ENCODE results near the gene SCRN1.

The SCRN1 gene

DNA sequence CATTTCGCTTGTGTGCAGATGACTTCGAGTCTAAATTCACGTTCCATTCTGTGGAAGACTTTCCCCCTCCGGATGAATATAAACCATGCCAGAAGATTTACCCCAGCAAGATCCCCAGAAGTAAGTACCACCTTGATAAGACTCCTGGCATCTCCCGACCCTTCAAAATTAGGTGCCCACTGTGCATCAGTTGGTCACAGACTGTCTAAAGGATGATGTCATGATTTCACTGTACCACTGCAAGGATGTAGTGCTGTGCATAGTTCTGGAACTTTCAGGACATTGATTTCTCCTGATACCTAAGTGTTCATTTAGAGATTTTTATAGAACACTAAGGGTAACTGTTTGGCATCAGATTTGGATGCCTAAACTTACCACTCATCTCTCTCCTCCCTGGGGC is 100.3 kb downstream of the SCRN1 start:
- no peak for DNase-seq (ENCODE audit: low read depth)
- TF ChIP-seq, protein P1, sequence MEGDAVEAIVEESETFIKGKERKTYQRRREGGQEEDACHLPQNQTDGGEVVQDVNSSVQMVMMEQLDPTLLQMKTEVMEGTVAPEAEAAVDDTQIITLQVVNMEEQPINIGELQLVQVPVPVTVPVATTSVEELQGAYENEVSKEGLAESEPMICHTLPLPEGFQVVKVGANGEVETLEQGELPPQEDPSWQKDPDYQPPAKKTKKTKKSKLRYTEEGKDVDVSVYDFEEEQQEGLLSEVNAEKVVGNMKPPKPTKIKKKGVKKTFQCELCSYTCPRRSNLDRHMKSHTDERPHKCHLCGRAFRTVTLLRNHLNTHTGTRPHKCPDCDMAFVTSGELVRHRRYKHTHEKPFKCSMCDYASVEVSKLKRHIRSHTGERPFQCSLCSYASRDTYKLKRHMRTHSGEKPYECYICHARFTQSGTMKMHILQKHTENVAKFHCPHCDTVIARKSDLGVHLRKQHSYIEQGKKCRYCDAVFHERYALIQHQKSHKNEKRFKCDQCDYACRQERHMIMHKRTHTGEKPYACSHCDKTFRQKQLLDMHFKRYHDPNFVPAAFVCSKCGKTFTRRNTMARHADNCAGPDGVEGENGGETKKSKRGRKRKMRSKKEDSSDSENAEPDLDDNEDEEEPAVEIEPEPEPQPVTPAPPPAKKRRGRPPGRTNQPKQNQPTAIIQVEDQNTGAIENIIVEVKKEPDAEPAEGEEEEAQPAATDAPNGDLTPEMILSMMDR (IDR thresholded peaks at IDR 0.05; ENCODE audit: low read depth, low read length, missing control alignments) = no peak
- no peak overlapping the region for H3K4me3 ChIP-seq (ENCODE audit: low read depth, low read length)

DNA sequence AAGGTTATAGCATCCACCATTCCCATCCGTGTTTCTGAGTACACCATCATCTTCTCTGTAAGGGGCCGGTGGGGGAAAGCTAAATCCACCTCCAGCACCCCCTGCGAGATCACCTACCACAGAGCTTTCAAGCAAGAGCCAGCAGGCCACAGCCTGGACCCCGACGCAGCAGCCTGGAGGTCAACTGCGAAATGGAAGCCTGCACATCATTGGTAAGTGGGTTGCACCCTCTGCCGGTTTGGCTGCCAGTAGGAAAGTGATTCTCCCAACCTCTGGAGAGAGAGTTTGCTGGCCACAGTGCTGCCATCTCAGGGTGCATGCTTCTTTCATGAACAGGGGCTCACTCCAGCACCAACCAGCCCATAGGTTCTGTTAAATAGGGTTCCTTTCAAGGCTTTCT is 101.6 kb downstream of the SCRN1 start:
- no peak overlapping the region for H3K4me3 ChIP-seq (ENCODE audit: low read depth, low read length)
- no peak for DNase-seq (ENCODE audit: low read depth)
- TF ChIP-seq, protein P1 (IDR thresholded peaks at IDR 0.05; ENCODE audit: low read depth, low read length, missing control alignments) = no peak

DNA sequence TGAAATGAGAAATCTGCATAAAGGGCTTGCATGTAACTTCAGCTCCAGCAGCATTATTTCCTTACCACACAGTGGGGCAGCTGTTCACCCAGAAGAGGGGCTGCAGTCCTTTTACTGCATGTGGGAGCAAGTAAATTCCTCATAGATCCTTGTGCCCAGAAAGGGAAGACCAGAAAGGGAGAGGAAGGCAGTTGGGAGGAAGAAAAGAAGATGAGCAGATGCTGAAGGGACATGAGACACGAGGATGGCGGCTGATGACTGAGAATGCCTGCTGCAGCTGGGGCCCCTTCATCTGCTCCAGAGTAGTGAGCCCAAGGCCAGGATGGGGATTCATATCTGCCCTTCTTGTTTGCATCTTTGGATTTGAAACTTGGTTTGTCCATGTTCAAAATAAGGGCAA is 102.8 kb downstream of the SCRN1 start:
- no peak for DNase-seq (ENCODE audit: low read depth)
- H3K4me3 ChIP-seq (ENCODE audit: low read depth, low read length) = no peak overlapping the region
- TF ChIP-seq, protein P1 (IDR thresholded peaks at IDR 0.05; ENCODE audit: low read depth, low read length, missing control alignments) = no peak

DNA sequence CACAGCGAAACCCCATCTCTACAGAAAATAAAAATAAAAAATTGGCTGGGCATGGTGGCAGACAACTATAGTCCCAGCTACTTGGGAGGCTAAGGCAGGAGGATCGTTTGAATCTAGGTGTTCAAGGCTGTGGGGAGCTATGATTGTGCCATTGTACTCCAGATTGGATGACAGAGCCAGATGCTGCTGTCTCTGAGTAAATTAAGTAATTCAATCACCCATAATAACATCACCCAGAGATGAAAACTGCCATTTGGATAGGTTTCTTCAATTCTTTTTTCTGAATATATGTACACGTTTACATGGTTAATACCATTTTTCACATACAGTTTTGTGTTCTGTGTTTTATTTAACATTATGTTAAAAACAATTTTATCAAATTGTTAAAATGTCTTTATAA is 104.0 kb downstream of the SCRN1 start:
- H3K4me3 ChIP-seq (ENCODE audit: low read depth, low read length) = no peak overlapping the region
- DNase-seq (ENCODE audit: low read depth) = no peak

DNA sequence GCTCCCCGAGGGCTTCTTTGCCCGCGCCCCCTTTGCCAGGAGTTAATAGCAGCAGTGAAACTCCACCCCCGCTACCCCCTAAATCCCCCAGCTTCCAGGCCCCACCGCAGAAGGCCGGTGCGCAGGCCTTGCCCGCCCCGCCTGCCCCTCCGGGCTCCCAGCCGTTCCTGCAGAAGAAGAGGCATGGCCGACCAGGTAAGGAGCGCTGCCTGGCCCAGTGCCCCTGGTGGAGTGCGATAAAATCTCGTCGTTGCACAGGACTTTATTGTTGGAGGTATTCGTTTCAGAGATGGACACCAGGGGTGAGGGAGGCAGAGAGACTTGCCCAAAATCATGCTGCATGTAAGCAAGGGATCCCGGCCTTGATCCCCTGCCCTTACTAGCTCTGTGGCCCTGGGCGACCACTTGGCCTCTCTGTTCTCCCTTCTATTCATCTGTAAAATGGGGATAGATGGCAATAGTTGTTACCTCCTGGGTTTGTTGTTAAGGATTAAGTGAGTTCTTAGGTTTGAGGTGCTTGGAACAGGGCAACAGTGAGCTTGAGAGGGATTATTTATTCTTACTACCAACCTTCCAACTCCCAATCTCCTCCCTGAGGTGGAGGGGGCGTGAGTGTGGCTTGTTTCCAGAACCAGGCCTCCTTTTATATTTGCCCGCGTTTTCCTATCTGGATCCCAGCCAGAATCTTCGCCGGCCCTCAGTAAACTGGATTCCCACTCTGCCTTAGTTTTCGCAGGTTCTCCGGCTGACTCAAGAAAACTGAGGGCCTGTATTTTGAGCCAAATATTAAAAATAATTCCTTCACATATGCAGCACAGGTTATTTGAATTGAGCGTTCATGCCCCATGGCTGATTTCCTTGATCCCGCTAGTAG is 105.0 kb downstream of the SCRN1 start:
- DNase-seq (ENCODE audit: low read depth) = no peak
- H3K4me3 ChIP-seq (ENCODE audit: low read depth, low read length) = no peak overlapping the region
- TF ChIP-seq, protein P1 (IDR thresholded peaks at IDR 0.05; ENCODE audit: low read depth, low read length, missing control alignments) = no peak

More for the DNA sequence above, 104.0 kb downstream of the SCRN1 start:
- TF ChIP-seq, protein P1 (IDR thresholded peaks at IDR 0.05; ENCODE audit: low read depth, low read length, missing control alignments) = no peak

DNA sequence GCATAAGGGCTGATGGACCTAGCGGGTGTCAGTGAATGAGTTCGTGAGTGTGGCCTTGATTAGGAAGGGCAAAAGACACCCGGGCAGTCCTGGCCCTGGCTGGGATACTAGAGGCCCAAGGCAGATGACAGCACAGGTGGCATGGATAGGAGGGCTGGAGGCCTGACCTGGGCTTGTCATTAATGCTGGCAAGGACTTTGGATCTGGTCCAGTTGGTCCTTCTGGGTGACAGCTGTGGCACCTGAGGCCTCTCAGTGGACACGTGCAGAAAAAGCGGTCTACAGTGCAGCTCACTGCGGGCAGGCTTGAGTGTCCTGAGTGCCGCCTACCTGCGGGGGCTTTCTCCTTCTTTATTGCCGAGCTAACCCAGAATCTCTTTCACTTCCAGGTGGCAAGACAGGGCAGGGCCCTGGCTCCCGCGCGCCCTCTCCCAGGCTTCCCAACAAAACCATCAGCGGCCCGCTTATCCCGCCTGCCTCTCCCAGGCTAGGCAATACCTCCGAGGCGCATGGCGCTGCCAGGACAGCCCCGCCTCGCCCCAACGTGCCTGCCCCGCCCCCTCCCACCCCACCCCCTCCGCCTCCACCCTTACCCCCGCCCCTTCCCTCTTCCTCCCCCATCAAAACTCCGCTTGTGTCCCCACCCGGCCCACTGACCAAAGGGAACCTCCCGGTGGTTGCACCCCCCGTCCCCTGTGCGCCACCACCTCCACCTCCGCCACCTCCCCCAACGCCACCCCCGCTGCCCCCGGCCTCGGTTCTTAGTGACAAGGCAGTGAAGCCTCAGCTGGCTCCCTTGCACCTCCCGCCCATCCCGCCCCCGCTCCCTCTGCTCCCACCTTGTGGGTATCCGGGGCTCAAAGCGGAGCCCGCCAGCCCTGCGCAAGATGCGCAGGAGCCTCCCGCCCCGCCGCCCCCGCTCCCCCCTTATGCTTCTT is 105.9 kb downstream of the SCRN1 start:
- no peak overlapping the region for H3K4me3 ChIP-seq (ENCODE audit: low read depth, low read length)
- no peak for DNase-seq (ENCODE audit: low read depth)
- TF ChIP-seq, protein P1 (IDR thresholded peaks at IDR 0.05; ENCODE audit: low read depth, low read length, missing control alignments) = no peak

All from GM12864 (cell line).